Caco-2 (cell line): ENCODE data around the gene MAPK1IP1L. TPM values are rescaled to one million over a fixed set of nuclear protein-coding genes. Genes with fewer than 3 reads are reported as not detected.
"Not testable (repeated sequence)": the region's sequence is repeated elsewhere in the genome, so short reads cannot be mapped to it uniquely, and the experiment has no call there.

Experiments used
- BruUV-seq: library from RNA; stranded (reverse); fragments of 400-500 nt; replicated peaks from 2 replicates; lab custom pipeline; 2021; lab: Mats Ljungman, UMichigan
- CTCF ChIA-PET: fragments of 300-600 bp; sonication (Branson Sonifier 250); formaldehyde crosslinking; loops from one replicate; lab custom pipeline; 2022; ENCODE audit warnings: antibody characterized with exemption; lab: Charles Lee
- POLR2A ChIA-PET: fragments of 300-600 bp; sonication (Branson Sonifier 250); formaldehyde crosslinking; loops from one replicate; lab custom pipeline; 2022; ENCODE audit warnings: antibody characterized with exemption; lab: Charles Lee
- DNase-seq, 2 experiments: peaks; one replicate each; pipeline versions ENCODE4 v3.0.0 to v3.0.0-alpha.2; 2020 to 2022
- H3K27me3 ChIP-seq: replicated peaks from 2 replicates; pipeline ENCODE4 v1.6.0; 2011; ENCODE audit warnings: low read length; ENCODE audit not compliant: control insufficient read depth, insufficient read depth
- H3K36me3 ChIP-seq: 2 replicates; pipeline ENCODE4 v1.5.1; 2011; ENCODE audit warnings: low read length; ENCODE audit not compliant: control insufficient read depth, insufficient read depth
- H3K4me1 ChIP-seq: fragments of 250-450 bp; sonication (Bioruptor Pico); 2 replicates; pipeline ENCODE4 v1.5.1; 2020; ENCODE audit warnings: mild to moderate bottlenecking
- H3K4me3 ChIP-seq: 2 replicates; pipeline ENCODE4 v1.5.1; 2011; ENCODE audit warnings: low read depth, mild to moderate bottlenecking, control low read depth, low read length
- H3K9me3 ChIP-seq: fragments of 250-450 bp; sonication (Bioruptor Pico); 2 replicates; pipeline ENCODE4 v1.5.1; 2020; ENCODE audit warnings: mild to moderate bottlenecking, moderate library complexity
- H3K27ac Mint-ChIP-seq: one replicate; pipeline ENCODE4 v1.8.0; 2022; ENCODE audit warnings: mixed read lengths; ENCODE audit not compliant: unreplicated experiment
- H3K27me3 Mint-ChIP-seq: one replicate; pipeline ENCODE4 v1.8.0; 2022; ENCODE audit warnings: mixed read lengths; ENCODE audit not compliant: insufficient read depth, unreplicated experiment
- H3K36me3 Mint-ChIP-seq: one replicate; pipeline ENCODE4 v1.8.0; 2022; ENCODE audit warnings: mild to moderate bottlenecking, mixed read lengths; ENCODE audit not compliant: insufficient read depth, unreplicated experiment
- H3K4me1 Mint-ChIP-seq: one replicate; pipeline ENCODE4 v1.8.0; 2022; ENCODE audit warnings: low read depth, mixed read lengths; ENCODE audit not compliant: unreplicated experiment
- H3K4me3 Mint-ChIP-seq: one replicate; pipeline ENCODE4 v1.8.0; 2022; ENCODE audit warnings: mild to moderate bottlenecking, moderate library complexity, mixed read lengths; ENCODE audit not compliant: unreplicated experiment
- H3K9me3 Mint-ChIP-seq: one replicate; pipeline ENCODE4 v1.8.0; 2022; ENCODE audit warnings: mixed read lengths; ENCODE audit not compliant: unreplicated experiment
- CTCF ChIP-seq, 2 experiments: fragments of 200-600 bp in 1 of 2; IDR thresholded peaks; 1 replicate in 1 of 2; 2 replicates in 1 of 2; pipeline versions ENCODE4 v1.5.1 to v1.8.0; 2011 to 2022; ENCODE audit warnings: antibody characterized with exemption in 1 of 2, control low read depth in 1 of 2, inconsistent platforms in 1 of 2, low read depth in 1 of 2, low read length in 1 of 2, mild to moderate bottlenecking in 1 of 2, moderate library complexity in 1 of 2; ENCODE audit not compliant: insufficient read depth in 1 of 2, severe bottlenecking in 1 of 2, unreplicated experiment in 1 of 2
- intact Hi-C: fragments of 100-400 bp; cut with micrococcal nuclease; formaldehyde crosslinking; loops from one replicate; pipeline ENCODE4 v1.10.0; 2022; ENCODE audit not compliant: unreplicated experiment
- total RNA-seq: library from RNA; stranded (reverse); gene quantifications from 2 replicates; pipeline ENCODE4 v1.2.3, GENCODE V29; 2022

The MAPK1IP1L gene
- total RNA-seq, 1 experiment from 2014 or later = 90.8 TPM

GRCh38 chr14:55028476-55028875 lies 23.0 kb upstream of the MAPK1IP1L start:
- Mint-ChIP-seq H3K27ac (peak overlapping the region; percentile 79), H3K27me3 (no peaks in the 10 kb centered on the region), H3K36me3 (peaks cover 11% of the 10 kb centered on the region), H3K9me3 (no peaks in the 10 kb centered on the region), H3K4me1 (peaks cover 35% of the 10 kb centered on the region), H3K4me3 (peak overlapping the region; percentile 73)
- POLR2A ChIA-PET = interaction anchor here (0.6 kb wide), 1 partner anchor 23 kb away, joined by 3 read pairs; the partner anchor contains the start of gene MAPK1IP1L
- no peaks in the 10 kb centered on the region for H3K9me3 ChIP-seq
- no TSS peak for BruUV-seq
- no peaks in the 10 kb centered on the region for H3K36me3 ChIP-seq
- H3K27me3 ChIP-seq = no peaks in the 10 kb centered on the region
- intact Hi-C loops = no loop called here
- TF ChIP-seq CTCF (IDR thresholded peaks at IDR 0.05; ENCODE audit: insufficient read depth in 1 of 2, low read depth in 1 of 2, low read length in 1 of 2, severe bottlenecking in 1 of 2, unreplicated experiment in 1 of 2) = no peak
- peaks cover 41% of the 10 kb centered on the region for H3K4me1 ChIP-seq
- CTCF ChIA-PET = no interaction called here
- no peak for DNase-seq
- H3K4me3 ChIP-seq = peak overlapping the region; percentile 86

- CTCF ChIA-PET = interaction anchor here (1.8 kb wide), 1 partner anchor 20 kb away, joined by 5 read pairs; the partner anchor contains the start of gene MAPK1IP1L
- POLR2A ChIA-PET = interaction anchor here (0.6 kb wide), 1 partner anchor 160 kb away, joined by 11 read pairs; the partner anchor contains the start of gene DLGAP5
- H3K4me3 ChIP-seq = no peak overlapping the region
- DNase-seq = no peak
- no peaks in the 10 kb centered on the region for H3K36me3 ChIP-seq
- no peaks in the 10 kb centered on the region for H3K9me3 ChIP-seq
- TF ChIP-seq CTCF (IDR thresholded peaks at IDR 0.05; ENCODE audit: insufficient read depth in 1 of 2, low read depth in 1 of 2, low read length in 1 of 2, severe bottlenecking in 1 of 2, unreplicated experiment in 1 of 2) = no peak
- Mint-ChIP-seq H3K27ac (no peak overlapping the region), H3K9me3 (no peaks in the 10 kb centered on the region), H3K4me1 (peaks cover 16% of the 10 kb centered on the region), H3K4me3 (no peak overlapping the region), H3K36me3 (peaks cover 21% of the 10 kb centered on the region), H3K27me3 (no peaks in the 10 kb centered on the region)
- no TSS peak for BruUV-seq
- intact Hi-C loops = no loop called here
- no peaks in the 10 kb centered on the region for H3K27me3 ChIP-seq
- peaks cover 23% of the 10 kb centered on the region for H3K4me1 ChIP-seq
Observed at GRCh38 chr14:55031190-55031589, 20.3 kb upstream of the MAPK1IP1L start.

- H3K4me1 Mint-ChIP-seq, BruUV-seq, H3K27me3 Mint-ChIP-seq, DNase-seq, H3K9me3 ChIP-seq, H3K36me3 ChIP-seq, H3K4me1 ChIP-seq, H3K4me3 Mint-ChIP-seq, CTCF ChIA-PET, H3K27ac Mint-ChIP-seq, H3K4me3 ChIP-seq, H3K27me3 ChIP-seq, intact Hi-C loops, H3K9me3 Mint-ChIP-seq: not testable (repeated sequence)
- POLR2A ChIA-PET = interaction anchor here (1.4 kb wide), 1 partner anchor 11 kb away, joined by 5 read pairs; the partner anchor contains the start of genes SOCS4 and WDHD1
- H3K36me3 Mint-ChIP-seq = peaks cover 50% of the 10 kb centered on the region
Observed at GRCh38 chr14:55037995-55038394, 13.5 kb upstream of the MAPK1IP1L start.
